Muscle of leg (tissue), 11 donors: ENCODE data around the gene ITPR1. TPM values are rescaled to one million over a fixed set of nuclear protein-coding genes. Genes with fewer than 3 reads are reported as not detected.

ENCODE experiments used
- DNase-seq: peaks from one replicate; pipeline ENCODE4 v3.0.0; 2013
- H3K27ac ChIP-seq: one replicate; pipeline ENCODE4 v1.5.1; 2013; ENCODE audit warnings: mild to moderate bottlenecking, low read length, control low read depth
- H3K27me3 ChIP-seq: one replicate; pipeline ENCODE4 v1.6.1; 2013; ENCODE audit warnings: low read length; ENCODE audit not compliant: control insufficient read depth, insufficient read depth
- H3K36me3 ChIP-seq: one replicate; pipeline ENCODE4 v1.6.1; 2013; ENCODE audit warnings: low read length; ENCODE audit not compliant: control insufficient read depth, insufficient read depth
- H3K4me1 ChIP-seq: one replicate; pipeline ENCODE4 v1.6.1; 2013; ENCODE audit warnings: low read length; ENCODE audit not compliant: control insufficient read depth, insufficient read depth
- H3K4me3 ChIP-seq: one replicate; pipeline ENCODE4 v1.5.1; 2013; ENCODE audit warnings: low read length, control low read depth
- H3K9me3 ChIP-seq: replicated peaks from 2 replicates; pipeline ENCODE4 v1.6.1; 2013; ENCODE audit warnings: low read depth, low read length; ENCODE audit not compliant: control insufficient read depth
- WGBS: methylation state at CpG from one replicate; pipeline ENCODE4 v1.1.5; 2013; ENCODE audit warnings: missing lambda C conversion rate; ENCODE audit not compliant: insufficient coverage; 5-methylcytosine and 5-hydroxymethylcytosine counted together
- polyA plus RNA-seq, 8 donors: library from polyadenylated mRNA; unstranded; fragments of 120-200 nt; gene quantifications; one replicate each; pipeline versions ENCODE4 v1.2.1 to v1.2.3, GENCODE V29; 2013; ENCODE audit warnings: inconsistent platforms in 1 of 8, low replicate concordance in 1 of 8; ENCODE audit not compliant: insufficient read length in 8 of 8, insufficient read depth in 1 of 8
- total RNA-seq: library from RNA; stranded (reverse); fragments of 120-200 nt; gene quantifications from one replicate; pipeline ENCODE4 v1.2.4, GENCODE V29; 2013

ITPR1 gene
- total and polyA plus RNA-seq, 9 donors, result 15.4 to 34.4 (median 20.5) TPM

- WGBS, result 100% methylated on average over 2 of the region's 7 CpGs
- H3K9me3 ChIP-seq, result no peaks in the 10 kb centered on the region
- H3K27me3 ChIP-seq, result no peaks in the 10 kb centered on the region
- H3K4me1 ChIP-seq, result no peaks in the 10 kb centered on the region
- no peaks in the 10 kb centered on the region for H3K36me3 ChIP-seq
- H3K27ac ChIP-seq, result no peak overlapping the region
- H3K4me3 ChIP-seq, result no peak overlapping the region
- no peak for DNase-seq
These were observed 77.9 kb downstream of the ITPR1 start for GRCh38 chr3:4570840-4571621.

- Histone ChIP-seq H3K27me3 (no peaks in the 10 kb centered on the region), H3K4me1 (no peaks in the 10 kb centered on the region), H3K4me3 (no peak overlapping the region), H3K27ac (no peak overlapping the region), H3K36me3 (no peaks in the 10 kb centered on the region), H3K9me3 (no peaks in the 10 kb centered on the region)
- 100% methylated on average over 1 of the region's 1 CpG for WGBS
- DNase-seq, result no peak
These were observed 78.7 kb downstream of the ITPR1 start for GRCh38 chr3:4571690-4572334.

- Histone ChIP-seq H3K36me3 (no peaks in the 10 kb centered on the region), H3K9me3 (no peaks in the 10 kb centered on the region), H3K4me1 (no peaks in the 10 kb centered on the region), H3K4me3 (no peak overlapping the region), H3K27me3 (no peaks in the 10 kb centered on the region), H3K27ac (no peak overlapping the region)
- no peak for DNase-seq
- no CpG with 5 or more reads among the region's 2 CpGs for WGBS
These were observed 80.0 kb downstream of the ITPR1 start for GRCh38 chr3:4573153-4573552.

- no peaks in the 10 kb centered on the region for H3K9me3 ChIP-seq
- H3K27me3 ChIP-seq, result no peaks in the 10 kb centered on the region
- H3K36me3 ChIP-seq, result no peaks in the 10 kb centered on the region
- 60% methylated on average over 1 of the region's 6 CpGs for WGBS
- no peak for DNase-seq
- H3K4me1 ChIP-seq, result no peaks in the 10 kb centered on the region
- no peak overlapping the region for H3K27ac ChIP-seq
- H3K4me3 ChIP-seq, result no peak overlapping the region
These were observed 81.3 kb downstream of the ITPR1 start for GRCh38 chr3:4574426-4574965.

DNA sequence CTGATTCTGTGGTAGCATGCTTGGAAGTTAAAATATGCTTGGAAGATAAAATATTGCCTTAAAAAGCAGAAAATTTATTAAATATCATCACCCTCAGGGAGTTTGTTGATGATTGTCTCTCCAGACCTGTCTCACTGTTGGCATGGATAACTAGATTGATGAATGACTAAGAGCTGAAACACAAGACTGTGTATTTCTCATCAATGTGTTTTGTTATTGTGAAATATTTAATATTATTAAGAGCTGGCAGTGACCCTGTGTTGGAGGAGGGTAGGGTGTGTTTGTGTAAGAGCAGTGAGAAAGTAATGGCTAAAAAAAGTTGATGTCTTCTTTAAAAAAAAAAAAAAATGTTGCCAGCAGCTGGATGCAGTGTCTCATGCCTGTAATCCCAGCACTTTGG is 82.2 kb downstream of the ITPR1 start:
- H3K27me3 ChIP-seq, result no peaks in the 10 kb centered on the region
- H3K4me1 ChIP-seq, result no peaks in the 10 kb centered on the region
- H3K4me3 ChIP-seq, result no peak overlapping the region
- no peaks in the 10 kb centered on the region for H3K36me3 ChIP-seq
- H3K27ac ChIP-seq, result no peak overlapping the region
- H3K9me3 ChIP-seq, result no peaks in the 10 kb centered on the region
- DNase-seq, result peak; percentile 51

- H3K4me3 ChIP-seq, result no peak overlapping the region
- no peak overlapping the region for H3K27ac ChIP-seq
- H3K4me1 ChIP-seq, result peaks cover 9% of the 10 kb centered on the region
- no peaks in the 10 kb centered on the region for H3K36me3 ChIP-seq
- no peaks in the 10 kb centered on the region for H3K27me3 ChIP-seq
- no CpG with 5 or more reads among the region's 3 CpGs for WGBS
- no peak for DNase-seq
- no peaks in the 10 kb centered on the region for H3K9me3 ChIP-seq
These were observed 84.6 kb downstream of the ITPR1 start for GRCh38 chr3:4577721-4578120.

GRCh38 chr3:4580346-4581123 is 87.4 kb downstream of the ITPR1 start:
- H3K36me3 ChIP-seq, result no peaks in the 10 kb centered on the region
- no peak overlapping the region for H3K4me3 ChIP-seq
- DNase-seq, result no peak
- peaks cover 16% of the 10 kb centered on the region for H3K4me1 ChIP-seq
- no peaks in the 10 kb centered on the region for H3K9me3 ChIP-seq
- no peaks in the 10 kb centered on the region for H3K27me3 ChIP-seq
- WGBS, result 62% methylated on average over 6 of the region's 14 CpGs
- H3K27ac ChIP-seq, result peak overlapping the region; percentile 69

- H3K27me3 ChIP-seq, result no peaks in the 10 kb centered on the region
- peaks cover 16% of the 10 kb centered on the region for H3K4me1 ChIP-seq
- no peaks in the 10 kb centered on the region for H3K36me3 ChIP-seq
- 80% methylated on average over 1 of the region's 3 CpGs for WGBS
- H3K27ac ChIP-seq, result peak overlapping the region; percentile 69
- peak; percentile 26 for DNase-seq
- no peaks in the 10 kb centered on the region for H3K9me3 ChIP-seq
- no peak overlapping the region for H3K4me3 ChIP-seq
These were observed 87.9 kb downstream of the ITPR1 start for GRCh38 chr3:4581124-4581424.

GRCh38 chr3:4581498-4581897 is 88.3 kb downstream of the ITPR1 start:
- WGBS, result no CpG with 5 or more reads among the region's 2 CpGs
- peak; percentile 55 for DNase-seq
- no peak overlapping the region for H3K4me3 ChIP-seq
- peak overlapping the region; percentile 69 for H3K27ac ChIP-seq
- H3K4me1 ChIP-seq, result peaks cover 16% of the 10 kb centered on the region
- H3K27me3 ChIP-seq, result no peaks in the 10 kb centered on the region
- H3K9me3 ChIP-seq, result no peaks in the 10 kb centered on the region
- H3K36me3 ChIP-seq, result no peaks in the 10 kb centered on the region

- Histone ChIP-seq H3K4me1 (peaks cover 16% of the 10 kb centered on the region), H3K4me3 (no peak overlapping the region), H3K9me3 (no peaks in the 10 kb centered on the region), H3K27me3 (no peaks in the 10 kb centered on the region), H3K27ac (peak overlapping the region; percentile 88), H3K36me3 (no peaks in the 10 kb centered on the region)
- 74% methylated on average over 2 of the region's 12 CpGs for WGBS
- no peak for DNase-seq
These were observed 88.9 kb downstream of the ITPR1 start for GRCh38 chr3:4581920-4582611.
